GM12874 (cell line): ENCODE data around the gene SH3GLB2.

Experiments used
- TF ChIP-seq, protein P1 (sequence below): IDR thresholded peaks from 2 replicates; pipeline ENCODE4 v1.5.1; 2011; ENCODE audit warnings: low read depth, mild to moderate bottlenecking, control low read depth, low read length, moderate library complexity; ENCODE audit not compliant: insufficient read depth

SH3GLB2 gene

DNA sequence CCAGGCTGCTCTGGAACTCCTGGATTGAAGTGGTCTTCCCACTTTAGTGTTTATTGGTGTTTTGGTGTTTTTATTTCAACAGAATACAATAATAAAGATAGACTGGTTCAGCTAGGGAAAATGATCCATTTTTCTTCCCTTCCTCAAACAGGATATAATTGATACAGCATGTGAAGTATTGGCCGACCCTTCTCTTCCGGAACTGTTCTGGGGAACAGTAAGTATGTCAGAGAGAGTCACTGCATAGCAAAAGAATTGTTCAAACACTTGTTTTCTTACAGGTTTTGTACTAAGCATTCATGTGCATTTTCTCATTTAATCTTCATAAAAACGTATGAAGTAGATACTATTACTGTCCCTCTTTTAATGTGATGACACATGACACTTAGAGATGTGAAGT, 49.0 kb downstream of the SH3GLB2 start:
- TF ChIP-seq, protein P1, sequence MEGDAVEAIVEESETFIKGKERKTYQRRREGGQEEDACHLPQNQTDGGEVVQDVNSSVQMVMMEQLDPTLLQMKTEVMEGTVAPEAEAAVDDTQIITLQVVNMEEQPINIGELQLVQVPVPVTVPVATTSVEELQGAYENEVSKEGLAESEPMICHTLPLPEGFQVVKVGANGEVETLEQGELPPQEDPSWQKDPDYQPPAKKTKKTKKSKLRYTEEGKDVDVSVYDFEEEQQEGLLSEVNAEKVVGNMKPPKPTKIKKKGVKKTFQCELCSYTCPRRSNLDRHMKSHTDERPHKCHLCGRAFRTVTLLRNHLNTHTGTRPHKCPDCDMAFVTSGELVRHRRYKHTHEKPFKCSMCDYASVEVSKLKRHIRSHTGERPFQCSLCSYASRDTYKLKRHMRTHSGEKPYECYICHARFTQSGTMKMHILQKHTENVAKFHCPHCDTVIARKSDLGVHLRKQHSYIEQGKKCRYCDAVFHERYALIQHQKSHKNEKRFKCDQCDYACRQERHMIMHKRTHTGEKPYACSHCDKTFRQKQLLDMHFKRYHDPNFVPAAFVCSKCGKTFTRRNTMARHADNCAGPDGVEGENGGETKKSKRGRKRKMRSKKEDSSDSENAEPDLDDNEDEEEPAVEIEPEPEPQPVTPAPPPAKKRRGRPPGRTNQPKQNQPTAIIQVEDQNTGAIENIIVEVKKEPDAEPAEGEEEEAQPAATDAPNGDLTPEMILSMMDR = no peak

DNA sequence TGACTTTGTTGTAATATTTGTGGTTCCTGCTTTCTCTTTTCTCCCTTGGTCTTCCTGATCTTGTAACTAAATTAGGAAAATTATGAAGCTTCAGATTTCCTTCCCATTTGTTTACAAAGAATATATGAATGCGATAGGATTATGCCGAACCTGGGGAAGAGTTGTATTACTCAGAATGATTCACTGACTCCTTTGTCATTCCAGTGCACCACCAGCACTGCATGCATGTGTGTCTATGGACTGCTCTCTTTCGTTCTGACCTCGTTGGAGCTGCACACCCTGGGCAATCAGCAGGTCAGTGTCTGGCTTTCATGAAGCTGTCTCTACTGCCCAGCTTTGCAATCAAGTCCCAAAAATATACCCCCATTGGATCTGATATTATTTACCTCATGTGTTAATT, 55.2 kb downstream of the SH3GLB2 start:
- TF ChIP-seq, protein P1 = no peak

DNA sequence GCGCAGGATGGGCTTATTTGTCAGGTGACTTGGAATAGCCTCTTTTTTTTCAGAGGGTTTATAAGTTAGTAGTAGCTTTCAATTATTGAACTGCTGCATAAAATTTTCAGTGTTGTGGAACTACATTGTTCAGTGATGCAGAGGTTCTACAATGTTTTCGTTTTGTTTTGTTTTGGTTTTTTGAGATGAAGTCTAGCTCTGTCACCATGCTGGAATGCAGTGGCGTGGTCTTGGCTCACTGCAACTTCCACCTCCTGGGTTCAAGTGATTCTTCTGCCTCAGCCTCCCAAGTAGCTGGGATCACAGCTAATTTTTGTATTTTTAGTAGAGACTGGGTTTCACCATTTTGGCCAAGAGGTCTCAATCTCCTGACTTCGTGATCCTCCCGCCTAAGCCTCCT, 58.6 kb downstream of the SH3GLB2 start:
- TF ChIP-seq, protein P1 = no peak
